ENCODE data around the gene NUPR2. TPM values are rescaled to one million over a fixed set of nuclear protein-coding genes. Genes with fewer than 3 reads are reported as not detected.
"Not testable (repeated sequence)": the region's sequence is repeated elsewhere in the genome, so short reads cannot be mapped to it uniquely, and the experiment has no call there.

Gene NUPR2
- total RNA-seq, 4 donors from 2014 or later: 3.0 to 4.5 TPM; not detected in 2

- Histone ChIP-seq H3K27me3 (no peaks in the 10 kb centered on the region), H3K27ac (peak within 1 kb of the TSS; percentile 94), H3K4me3 (peak within 1 kb of the TSS; percentile 82), H3K4me1 (peaks cover 15% of the 10 kb centered on the region), H3K36me3 (peaks cover 30% of the 10 kb centered on the region), H3K9me3 (no peaks in the 10 kb centered on the region)
- no peak for TF ChIP-seq CTCF (IDR thresholded peaks at IDR 0.05)
- TF ChIP-seq EP300 (IDR thresholded peaks at IDR 0.05): no peak
- TF ChIP-seq POLR2AphosphoS5 (IDR thresholded peaks at IDR 0.05): peak; percentile 64 to 90 (median 85)
- peak; percentile 70 to 96 for TF ChIP-seq POLR2A (IDR thresholded peaks at IDR 0.05)
- 4% methylated on average over 37 of the region's 57 CpGs for WGBS
- peak; percentile 98 for DNase-seq (ENCODE audit: low spot score in 2 of 2)
Observed at GRCh38 chr7:56106108-56107073, 9.8 kb downstream of the NUPR2 start, which contains the start of gene CHCHD2. TSS of gene CHCHD2 (minus strand) at chr7:56106476. CDS start at chr7:56106413, 63 bp downstream.

GRCh38 chr7:56105508-56105907 is 10.7 kb downstream of the NUPR2 start:
- TF ChIP-seq POLR2A (IDR thresholded peaks at IDR 0.05) (no peak), CTCF (IDR thresholded peaks at IDR 0.05) (no peak), EP300 (IDR thresholded peaks at IDR 0.05) (no peak), POLR2AphosphoS5 (IDR thresholded peaks at IDR 0.05) (no peak)
- no peaks in the 10 kb centered on the region for H3K27me3 ChIP-seq
- DNase-seq (ENCODE audit: low spot score in 2 of 2): no peak
- WGBS: 17% methylated on average over 6 of the region's 6 CpGs
- H3K36me3 ChIP-seq: peaks cover 39% of the 10 kb centered on the region
- H3K4me1 ChIP-seq: peaks cover 15% of the 10 kb centered on the region
- H3K4me3 ChIP-seq: peak overlapping the region; percentile 82
- peak overlapping the region; percentile 94 for H3K27ac ChIP-seq
- no peaks in the 10 kb centered on the region for H3K9me3 ChIP-seq

GRCh38 chr7:56104138-56104537 is 12.1 kb downstream of the NUPR2 start:
- peaks cover 52% of the 10 kb centered on the region for H3K36me3 ChIP-seq

GRCh38 chr7:56099653-56100052 is 16.6 kb downstream of the NUPR2 start:
- Histone ChIP-seq H3K4me1 (peaks cover 2% of the 10 kb centered on the region), H3K27ac (no peak overlapping the region), H3K9me3 (no peaks in the 10 kb centered on the region), H3K36me3 (peaks cover 56% of the 10 kb centered on the region), H3K4me3 (no peak overlapping the region), H3K27me3 (no peaks in the 10 kb centered on the region)
- no peak for TF ChIP-seq POLR2A (IDR thresholded peaks at IDR 0.05)
- TF ChIP-seq EP300 (IDR thresholded peaks at IDR 0.05): no peak
- no peak for TF ChIP-seq POLR2AphosphoS5 (IDR thresholded peaks at IDR 0.05)
- no peak for TF ChIP-seq CTCF (IDR thresholded peaks at IDR 0.05)
- WGBS: 94% methylated on average over 3 of the region's 3 CpGs
- no peak for DNase-seq (ENCODE audit: low spot score in 2 of 2)

More at GRCh38 chr7:56104138-56104537, 12.1 kb downstream of the NUPR2 start:
- not testable (repeated sequence) for H3K4me3 ChIP-seq; DNase-seq (ENCODE audit: low spot score in 2 of 2); H3K27ac ChIP-seq; H3K27me3 ChIP-seq; H3K9me3 ChIP-seq
- WGBS: 81% methylated on average over 9 of the region's 9 CpGs
- peaks cover 15% of the 10 kb centered on the region for H3K4me1 ChIP-seq

GRCh38 chr7:56098187-56099008 is 17.8 kb downstream of the NUPR2 start:
- not testable (repeated sequence) for H3K9me3 ChIP-seq; DNase-seq (ENCODE audit: low spot score in 2 of 2); H3K27me3 ChIP-seq; H3K4me1 ChIP-seq; H3K27ac ChIP-seq; H3K4me3 ChIP-seq
- H3K36me3 ChIP-seq: peaks cover 46% of the 10 kb centered on the region
- WGBS: 89% methylated on average over 8 of the region's 8 CpGs

- no peak overlapping the region for H3K27ac ChIP-seq
- no peak overlapping the region for H3K4me3 ChIP-seq
- peaks cover 39% of the 10 kb centered on the region for H3K36me3 ChIP-seq
- H3K27me3 ChIP-seq: no peaks in the 10 kb centered on the region
- peak in 1 of 3 donors; percentile 30 for TF ChIP-seq POLR2AphosphoS5 (IDR thresholded peaks at IDR 0.05)
- no peak for TF ChIP-seq POLR2A (IDR thresholded peaks at IDR 0.05)
- DNase-seq (ENCODE audit: low spot score in 2 of 2): peak; percentile 85 to 89
- H3K9me3 ChIP-seq: no peaks in the 10 kb centered on the region
- WGBS: 57% methylated on average over 5 of the region's 5 CpGs
- H3K4me1 ChIP-seq: peaks cover 7% of the 10 kb centered on the region
Observed at GRCh38 chr7:56097700-56098099, 18.5 kb downstream of the NUPR2 start.
